Measurements from ENCODE around the gene SCML2.

GRCh38 chrX:18271725-18272124, 82.8 kb downstream of the SCML2 start:
- no peak for TF ChIP-seq CTCF (IDR thresholded peaks at IDR 0.05)
- no peak for TF ChIP-seq POLR2A (IDR thresholded peaks at IDR 0.05)
- no peak for TF ChIP-seq POLR2AphosphoS5 (IDR thresholded peaks at IDR 0.05; ENCODE audit: insufficient read depth in 1 of 2, low read depth in 1 of 2)
